NCI-H1417 treated with DMSO at 0.1 percent for 48 hours (cell line): ENCODE results near the gene ADRA1B.
"Not testable (repeated sequence)": the region's sequence is repeated elsewhere in the genome, so short reads cannot be mapped to it uniquely, and the experiment has no call there.

Experiments
- DNase-seq: peaks from one replicate; lab custom pipeline; 2025; lab: John Stamatoyannopoulos, UW

The ADRA1B gene

DNA sequence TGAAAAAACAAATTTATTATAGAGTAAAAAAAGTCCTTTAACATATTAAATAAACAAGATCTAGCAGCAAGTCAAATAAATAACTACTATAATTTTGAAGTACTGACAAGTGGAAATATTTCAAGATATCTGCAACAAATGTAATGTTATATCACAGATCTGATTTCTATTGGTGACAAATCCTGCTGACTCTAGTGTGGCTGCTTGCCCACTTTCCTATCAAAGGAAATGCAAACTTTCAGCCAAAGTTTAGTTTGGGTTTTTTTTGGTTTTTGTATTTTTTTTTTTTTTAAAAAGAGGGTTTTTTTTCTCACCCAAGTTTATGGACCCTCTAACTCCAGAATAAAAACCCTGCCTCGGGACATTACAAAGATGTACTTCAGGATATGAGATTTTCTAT lies 12.9 kb downstream of the ADRA1B start:
- DNase-seq, result no peak

DNA sequence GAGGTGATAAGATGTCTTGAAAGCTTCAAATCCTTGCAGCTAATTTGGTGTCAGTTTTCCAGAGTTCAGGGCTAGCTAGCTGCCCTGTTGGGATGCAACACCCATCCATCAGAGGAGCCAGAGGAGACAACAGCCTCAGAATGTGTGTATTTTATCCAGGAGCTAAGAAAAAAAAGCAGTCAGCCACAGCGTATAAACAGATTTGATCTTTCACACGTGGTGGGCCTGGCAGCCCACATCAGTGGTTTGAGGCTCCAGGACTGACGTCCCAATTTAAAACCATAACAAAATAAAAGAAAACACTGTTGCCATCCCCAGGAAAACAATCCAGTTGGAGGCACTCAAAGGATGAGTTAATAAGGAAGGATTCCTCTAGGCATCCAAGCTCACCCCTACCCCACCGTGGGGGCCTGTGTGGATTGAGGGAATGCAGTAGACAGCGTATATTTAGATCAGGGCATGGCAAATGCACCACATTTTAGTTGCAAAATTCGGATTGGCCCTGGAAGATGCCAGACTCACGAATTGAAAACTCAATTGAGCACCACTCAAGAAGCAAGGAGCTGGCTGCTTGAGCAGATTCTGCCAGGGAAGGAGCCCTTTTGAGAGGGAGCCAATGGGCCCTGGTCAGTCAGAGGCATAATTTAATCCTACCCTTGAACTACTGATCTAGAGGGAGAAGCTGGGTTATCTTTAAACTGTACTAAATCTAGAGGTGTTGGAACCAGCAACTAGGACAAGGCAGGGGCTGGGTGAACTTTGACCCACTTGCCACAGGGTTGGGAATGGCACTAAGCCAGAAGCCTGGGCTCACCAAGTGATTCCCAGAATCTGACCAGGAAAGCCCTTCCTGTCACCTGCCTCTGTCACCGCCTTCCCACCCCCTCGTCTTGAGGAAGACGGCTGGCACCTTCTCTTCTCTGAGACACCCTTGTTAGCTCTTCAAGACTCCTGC lies 17.5 kb downstream of the ADRA1B start:
- DNase-seq, result no peak

DNA sequence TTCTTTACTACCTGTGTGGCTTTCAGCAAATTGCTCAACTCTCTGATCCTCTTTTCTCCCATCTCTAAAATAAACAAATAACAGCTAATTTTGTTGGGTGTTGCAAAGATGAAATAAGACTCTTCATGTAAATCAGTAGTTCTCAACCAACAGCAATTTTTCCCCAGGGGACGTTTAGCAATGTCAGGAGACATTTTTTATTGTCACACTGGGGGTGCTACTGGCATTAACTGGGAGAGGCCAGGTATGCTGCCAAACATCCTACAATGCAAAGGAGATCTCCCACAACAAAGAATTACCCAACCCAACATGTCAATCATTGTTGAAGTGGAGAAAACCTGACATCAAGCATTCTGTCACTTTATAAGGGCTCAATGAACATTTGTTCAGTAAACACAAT lies 19.7 kb downstream of the ADRA1B start:
- no peak for DNase-seq

DNA sequence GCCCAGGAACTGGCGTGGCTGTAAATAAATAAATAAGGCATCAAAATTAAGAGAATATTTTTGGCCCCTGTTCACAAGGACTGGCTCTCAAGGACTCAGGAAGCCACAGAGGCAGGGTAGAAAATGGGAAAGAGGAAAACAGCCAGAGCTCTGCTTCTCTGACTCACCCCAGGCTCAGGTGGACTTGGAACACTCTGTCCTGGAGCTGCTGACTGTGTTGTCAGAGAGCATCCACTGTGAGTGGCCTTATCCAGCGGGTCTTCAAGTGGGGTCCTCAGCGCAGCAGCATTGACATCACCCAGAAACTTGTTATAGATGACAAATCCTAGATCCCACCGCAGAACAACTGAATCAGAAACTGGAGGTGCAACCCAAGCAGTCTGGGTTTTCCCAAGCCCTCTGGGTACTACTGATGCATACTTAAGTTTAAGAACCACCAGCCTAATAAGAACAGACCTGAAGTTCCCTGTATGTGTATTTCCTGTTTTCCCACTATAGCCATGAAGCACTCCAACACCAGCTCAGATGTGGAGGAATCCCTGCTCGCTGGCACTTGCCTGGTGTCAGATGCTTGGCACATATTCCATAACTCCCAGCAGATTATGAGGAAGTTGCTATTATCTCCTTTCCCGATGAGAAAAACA lies 20.5 kb downstream of the ADRA1B start:
- DNase-seq, result no peak

DNA sequence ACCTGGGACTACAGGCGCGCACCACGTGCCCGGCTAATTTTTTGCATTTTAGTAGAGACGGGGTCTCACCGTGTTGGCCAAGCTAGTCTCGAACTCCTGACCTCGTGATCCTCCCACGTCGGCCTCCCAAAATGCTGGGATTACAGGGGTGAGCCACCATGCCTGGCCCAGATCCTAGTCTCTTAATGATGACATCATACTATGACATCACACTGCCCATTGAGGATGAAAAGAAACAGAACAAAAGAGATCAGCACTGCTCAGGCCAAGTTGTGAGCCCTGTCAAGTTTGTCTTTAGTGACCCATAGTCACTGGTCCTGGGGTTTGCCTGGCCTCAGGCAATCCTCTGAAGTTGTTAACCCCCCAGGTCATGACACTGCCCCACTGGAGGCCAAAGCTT lies 21.3 kb downstream of the ADRA1B start:
- no peak for DNase-seq

DNA sequence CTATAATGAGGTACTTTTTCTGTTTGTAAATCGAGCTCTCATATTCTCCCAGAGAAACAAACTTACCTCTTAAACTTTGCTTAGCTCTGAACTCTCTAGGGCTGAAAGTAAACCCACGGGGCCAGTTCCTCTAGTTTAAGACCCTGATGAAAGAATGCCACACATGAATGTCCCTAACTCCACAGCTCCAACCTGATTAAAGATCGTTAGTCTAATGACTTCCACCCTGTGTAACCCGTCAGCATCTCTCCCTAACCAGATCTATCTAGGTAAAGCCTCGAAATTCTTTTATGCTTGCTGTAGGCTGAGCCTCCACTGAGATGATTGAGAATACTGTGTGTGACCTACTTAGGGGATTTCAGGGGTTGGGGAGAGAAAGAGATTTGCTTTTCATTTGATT lies 27.0 kb downstream of the ADRA1B start:
- DNase-seq, result no peak

DNA sequence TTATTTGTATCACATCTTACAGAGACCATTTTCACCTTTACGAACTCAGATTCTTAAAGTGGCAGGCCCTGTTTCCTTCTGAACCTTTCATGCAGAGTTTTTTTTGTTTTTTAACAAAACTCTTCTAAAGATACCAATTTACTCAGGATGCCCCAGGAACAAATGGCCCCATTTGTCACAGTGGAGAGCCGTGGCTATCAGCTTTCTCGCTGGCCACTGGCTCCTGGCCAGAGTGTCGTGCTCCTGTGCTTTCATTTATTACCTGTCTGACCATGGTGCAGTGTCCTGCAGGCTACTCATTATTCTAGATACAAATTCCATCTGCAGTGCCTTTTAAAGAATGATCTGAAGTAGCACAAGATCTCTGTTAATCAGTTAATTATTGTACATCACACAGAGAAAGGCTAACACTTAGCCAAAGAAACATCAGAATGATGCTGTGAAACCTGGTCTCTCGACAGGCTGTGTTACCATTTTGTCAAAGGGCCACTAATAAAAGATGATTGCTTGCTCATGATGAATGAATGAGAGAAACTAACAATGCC lies 27.8 kb downstream of the ADRA1B start:
- DNase-seq, result no peak

DNA sequence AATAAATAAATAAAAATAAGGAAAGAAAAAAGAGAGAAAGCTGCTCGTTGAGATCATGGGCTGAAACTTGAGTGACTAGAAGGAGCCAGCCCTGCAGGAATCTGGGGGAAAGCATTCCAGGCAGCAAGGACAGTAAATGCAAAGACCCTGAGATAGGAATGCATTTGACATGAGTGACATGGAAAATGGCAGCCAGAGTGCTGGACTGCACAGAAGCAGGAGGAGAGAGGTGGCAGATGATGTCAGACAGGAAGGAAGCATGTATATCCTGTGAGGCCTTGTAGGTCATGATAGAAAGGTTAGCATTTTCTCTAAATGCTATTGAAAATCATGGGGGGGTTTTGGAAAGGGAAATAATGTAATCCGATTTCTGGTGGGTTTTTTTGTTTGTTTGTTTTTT lies 29.1 kb downstream of the ADRA1B start:
- DNase-seq, result no peak

DNA sequence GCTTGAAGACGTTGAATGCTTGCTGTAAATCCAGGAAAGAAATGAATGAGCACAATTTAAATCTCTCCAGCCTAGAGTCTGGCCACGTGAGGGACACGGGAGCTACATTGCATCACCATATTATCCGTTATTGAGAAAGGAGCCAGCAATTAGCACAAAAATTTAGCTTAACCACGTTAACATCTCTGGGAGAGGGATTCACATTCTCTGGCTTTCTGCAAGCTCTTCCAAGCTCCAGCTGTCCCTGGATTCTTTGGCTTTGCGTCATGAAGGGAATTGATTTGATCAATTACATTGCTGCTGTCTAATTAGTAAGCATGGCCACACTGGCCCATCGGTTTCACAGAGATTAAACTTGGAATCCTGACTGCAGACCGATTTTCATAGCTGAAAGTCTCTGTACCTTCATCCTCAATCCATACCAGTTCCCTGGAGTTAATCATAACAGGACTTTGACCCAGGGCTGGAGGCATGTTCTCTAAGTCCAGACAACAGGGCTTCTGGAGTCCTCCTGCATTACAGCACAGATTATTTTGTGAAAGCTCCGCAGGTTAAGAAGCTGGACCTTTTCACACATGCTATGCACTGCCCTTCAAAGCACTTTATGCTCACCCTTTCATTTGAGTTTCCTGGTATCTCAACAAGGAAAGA lies 31.6 kb downstream of the ADRA1B start:
- no peak for DNase-seq

DNA sequence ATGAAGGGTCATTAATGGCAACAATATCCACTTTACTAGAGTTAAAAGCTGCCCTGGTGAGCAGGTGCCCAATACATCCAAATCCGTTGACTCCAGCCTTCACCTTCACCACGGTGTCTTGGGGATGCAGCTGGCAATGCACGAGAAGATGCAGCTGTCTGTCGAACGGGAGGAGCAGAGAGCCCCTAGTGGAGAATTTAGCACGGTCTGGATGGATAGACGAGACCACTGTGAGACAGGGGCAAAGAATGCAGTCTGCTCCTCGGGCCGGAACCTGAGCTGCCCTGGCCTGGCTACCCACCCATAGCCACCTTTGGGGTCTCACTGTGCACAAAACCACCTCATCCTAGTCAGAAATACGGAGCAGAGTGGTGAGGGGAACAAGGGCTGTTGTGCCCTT lies 35.1 kb downstream of the ADRA1B start:
- DNase-seq, result no peak

DNA sequence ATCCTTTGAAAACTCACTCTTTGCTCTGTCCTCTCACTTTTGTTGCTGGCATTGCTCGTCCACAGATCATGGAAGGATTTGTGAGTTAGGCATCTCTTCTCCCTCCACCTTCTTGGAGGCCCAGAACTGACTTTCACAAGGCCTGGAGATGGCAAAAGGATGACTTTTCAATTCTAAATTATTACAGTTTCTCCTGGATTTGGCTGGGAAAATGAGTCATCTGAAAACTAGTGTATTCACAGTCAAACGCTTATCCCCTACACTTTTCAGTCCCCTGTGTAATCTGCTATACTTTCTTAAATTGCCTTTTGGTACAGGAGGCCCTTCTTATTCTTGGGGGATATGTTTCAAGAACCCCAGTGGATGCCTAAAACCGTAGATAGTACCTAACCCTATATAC lies 35.6 kb downstream of the ADRA1B start:
- no peak for DNase-seq

DNA sequence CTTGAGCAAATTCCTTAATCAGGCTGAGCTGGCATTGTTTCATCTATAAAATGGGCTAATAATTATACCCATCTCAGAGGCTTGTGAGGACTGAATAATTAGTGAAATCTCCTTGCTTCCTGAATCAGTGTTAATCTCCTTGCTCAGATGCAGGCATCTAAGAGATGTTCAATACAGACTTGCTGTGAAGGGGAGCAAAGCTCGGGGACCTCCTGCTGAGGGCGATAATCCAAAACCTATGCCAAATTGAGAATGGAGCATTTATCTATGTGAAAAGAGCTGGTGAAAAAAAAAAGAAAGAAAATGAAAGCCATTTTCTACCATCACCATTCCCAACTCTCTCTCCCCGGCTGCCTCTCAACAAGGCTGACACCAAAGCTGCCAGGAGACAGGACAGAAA lies 37.3 kb downstream of the ADRA1B start:
- DNase-seq, result no peak

DNA sequence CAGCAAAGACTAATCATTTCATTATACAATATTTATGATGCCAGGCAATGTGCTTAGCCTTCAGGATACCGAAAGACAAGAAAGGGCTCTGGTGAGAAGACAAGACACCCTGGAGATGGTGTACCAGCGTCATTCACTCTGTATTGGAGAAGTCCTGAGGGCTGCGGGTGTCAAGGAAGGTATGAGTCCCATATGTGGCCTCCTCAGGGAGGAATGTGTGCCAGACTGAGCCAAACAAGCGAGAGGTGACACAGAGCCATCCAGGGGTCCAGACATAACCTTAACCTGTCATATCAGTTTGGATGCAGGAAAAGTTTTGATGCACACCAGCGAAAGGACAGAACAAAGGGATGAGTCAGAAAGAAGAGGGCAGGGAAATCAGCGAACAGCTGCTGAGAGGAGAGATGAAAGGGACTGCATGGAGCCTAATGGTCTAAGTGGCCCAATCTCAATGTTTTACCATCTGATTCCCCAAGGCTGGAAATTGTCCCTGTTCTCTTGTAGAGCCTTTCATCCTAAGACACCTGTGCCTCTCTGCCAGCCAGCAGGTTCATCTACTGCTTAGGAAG lies 38.9 kb downstream of the ADRA1B start:
- no peak for DNase-seq

DNA sequence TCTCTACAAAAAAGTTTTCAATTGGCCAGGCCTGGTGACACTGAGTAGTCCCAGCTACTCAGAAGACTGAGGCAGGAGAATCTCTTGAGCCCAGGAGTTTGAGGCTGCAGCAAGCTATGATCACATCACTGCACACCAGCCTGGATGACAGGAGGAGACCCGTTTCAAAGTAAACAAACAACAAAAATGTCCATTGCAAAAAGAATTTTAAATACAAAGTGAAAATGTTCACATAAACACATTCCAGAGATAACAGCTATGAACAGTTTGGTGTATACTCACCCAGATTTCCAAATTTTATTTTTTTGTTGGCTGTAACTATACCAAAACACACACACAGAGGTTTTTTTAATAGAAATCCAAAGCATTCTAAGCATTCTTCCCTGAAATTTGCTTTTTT lies 39.8 kb downstream of the ADRA1B start:
- no peak for DNase-seq

DNA sequence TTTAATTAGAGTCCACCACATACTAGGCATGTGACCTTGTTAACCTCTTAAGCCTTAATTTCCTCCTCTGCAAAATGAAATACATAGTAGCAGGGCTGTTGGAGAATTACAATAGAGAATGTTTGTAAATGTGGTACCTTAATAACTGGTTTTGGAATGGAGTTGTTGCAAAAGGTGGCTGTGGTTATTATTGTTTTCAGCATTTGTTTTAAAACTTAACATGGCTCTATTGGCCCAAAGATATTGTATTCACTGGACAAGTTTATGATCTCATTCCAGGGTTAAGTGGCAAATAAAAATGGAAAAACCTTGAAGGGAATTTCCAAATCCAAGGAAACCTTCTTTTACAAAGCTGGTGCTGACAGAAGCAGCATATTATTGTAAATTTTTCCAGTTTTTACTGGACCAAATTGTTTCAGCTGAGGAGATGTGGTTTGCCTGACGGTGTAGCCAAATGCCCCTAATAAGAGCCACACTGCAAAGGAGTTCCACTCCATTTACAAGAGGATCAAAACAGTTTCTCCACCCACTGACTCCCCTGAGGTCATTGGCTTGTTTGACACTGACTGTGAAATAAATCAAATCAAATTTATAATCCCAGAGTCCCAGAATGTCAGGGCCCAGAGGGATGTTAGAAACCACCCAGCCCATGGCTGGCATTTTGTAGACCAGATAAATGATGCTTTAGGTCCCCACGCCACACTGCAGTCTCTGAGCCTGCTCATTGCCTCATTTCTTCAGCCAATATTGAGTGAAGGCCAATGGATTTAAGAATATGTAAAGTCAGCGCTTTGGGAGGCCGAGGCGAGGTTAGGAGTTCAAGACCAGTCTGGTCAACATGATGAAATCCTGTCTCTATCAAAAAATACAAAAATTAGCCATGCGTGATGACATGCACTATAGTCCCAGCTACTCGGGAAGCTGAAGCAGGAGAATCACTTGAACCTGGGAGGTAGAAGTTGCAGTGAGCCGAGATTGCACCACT lies 45.2 kb downstream of the ADRA1B start:
- no peak for DNase-seq

DNA sequence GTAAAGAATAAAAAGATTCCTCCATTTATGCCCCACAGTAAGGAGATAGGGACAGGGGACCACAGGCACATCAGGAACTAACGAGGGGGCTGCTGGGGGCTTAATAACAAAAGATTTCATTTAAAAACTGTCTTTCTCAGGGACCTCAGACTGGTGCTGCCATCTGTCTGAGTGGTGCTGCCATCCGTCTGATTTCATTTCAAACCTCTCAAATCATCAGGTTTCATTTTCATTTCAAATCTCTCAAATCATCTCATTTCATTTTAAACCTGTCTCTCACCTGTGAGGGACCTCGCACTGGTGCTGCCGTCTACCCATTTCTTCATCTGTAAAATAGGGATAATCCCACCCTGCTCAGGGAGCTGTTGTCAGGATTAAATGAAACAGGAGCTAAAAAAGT lies 45.9 kb downstream of the ADRA1B start:
- no peak for DNase-seq

DNA sequence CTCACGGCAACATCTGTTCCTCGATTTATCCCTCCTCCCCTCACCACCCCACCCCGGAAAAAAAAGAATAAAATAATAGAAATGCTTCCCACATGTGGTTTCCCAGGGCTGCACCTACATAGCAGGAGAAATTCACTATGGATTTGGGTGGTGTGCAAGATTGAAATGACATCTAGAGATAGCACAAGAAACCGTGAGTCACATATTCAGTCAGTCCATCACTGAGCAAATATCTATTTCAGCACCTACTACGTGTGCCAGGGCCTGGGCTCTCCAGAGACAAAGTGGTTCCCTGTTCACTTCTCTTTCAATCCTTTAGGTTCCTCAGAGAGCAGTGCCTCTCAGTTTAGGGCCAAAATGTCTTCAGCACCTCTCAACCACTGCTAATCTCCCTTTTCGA lies 47.7 kb downstream of the ADRA1B start:
- no peak for DNase-seq

DNA sequence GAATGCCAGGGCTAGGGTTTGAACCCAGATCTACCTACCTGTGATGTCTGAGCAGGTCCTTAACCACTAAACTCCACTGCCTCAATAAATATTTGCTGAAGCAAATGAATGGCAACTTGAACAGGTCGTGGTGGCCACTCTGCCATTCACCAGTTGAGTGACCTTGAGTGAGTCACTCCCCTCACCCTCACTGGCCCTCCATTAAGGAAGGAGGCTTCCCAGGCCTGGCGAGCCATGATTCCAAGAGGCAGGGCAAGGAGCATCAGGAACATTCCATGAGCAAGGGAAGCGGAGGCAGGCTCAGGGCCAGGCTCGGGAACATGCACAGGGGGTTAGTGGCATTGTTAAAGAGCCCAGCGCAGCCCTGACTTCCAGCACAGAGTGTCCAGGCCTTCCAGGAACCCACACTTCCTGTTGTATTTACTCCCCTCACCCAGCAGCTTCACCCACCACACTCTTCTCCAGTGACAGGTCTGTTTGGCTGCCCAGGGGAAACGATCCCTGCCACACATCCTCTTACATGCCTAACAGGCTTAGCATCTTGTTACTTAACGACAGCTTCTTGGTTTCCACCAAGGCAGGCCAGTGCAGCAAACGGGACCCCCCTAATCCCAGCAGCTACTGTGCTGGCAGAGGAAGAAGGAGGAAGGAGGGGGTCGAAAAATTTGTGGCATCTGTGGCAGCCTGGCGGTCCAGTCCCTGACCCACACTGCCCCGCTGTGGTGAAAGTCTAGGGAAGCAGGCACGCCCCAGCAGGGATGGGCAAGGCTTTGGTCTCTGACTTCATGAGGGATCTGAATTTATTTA lies 49.0 kb downstream of the ADRA1B start:
- no peak for DNase-seq

DNA sequence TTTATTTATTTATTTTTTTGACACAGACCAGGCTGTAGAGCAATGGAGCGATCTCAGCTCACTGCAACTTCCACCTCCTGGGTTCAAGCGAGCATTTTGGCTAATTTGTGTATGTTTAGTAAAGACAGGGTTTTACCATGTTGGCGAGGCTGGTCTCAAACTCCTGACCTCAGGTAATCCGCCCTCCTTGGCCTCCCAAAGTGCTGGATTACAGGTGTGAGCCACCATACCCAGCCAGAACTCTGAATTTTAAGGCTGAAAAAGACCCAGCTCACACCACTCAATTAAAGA lies 49.5 kb downstream of the ADRA1B start:
- not testable (repeated sequence) for DNase-seq

DNA sequence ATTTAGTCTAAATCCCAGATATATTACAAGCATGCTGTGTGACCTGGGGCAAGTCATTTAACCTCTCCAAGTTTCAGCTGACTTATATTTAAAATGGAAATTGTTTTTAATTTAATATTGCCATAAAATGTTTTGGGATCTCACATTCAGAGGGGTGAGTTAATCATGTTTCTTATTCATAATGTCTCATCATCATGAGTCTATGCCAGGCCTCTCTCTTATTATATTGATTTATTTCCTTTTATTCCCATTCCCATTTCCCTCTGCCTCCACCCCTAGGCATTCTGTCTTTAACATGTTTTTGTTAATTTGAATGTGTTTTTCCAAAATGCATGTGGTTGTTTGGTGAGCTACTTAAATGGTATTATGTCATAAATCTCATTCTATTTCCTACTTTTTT lies 53.7 kb downstream of the ADRA1B start:
- DNase-seq, result no peak

DNA sequence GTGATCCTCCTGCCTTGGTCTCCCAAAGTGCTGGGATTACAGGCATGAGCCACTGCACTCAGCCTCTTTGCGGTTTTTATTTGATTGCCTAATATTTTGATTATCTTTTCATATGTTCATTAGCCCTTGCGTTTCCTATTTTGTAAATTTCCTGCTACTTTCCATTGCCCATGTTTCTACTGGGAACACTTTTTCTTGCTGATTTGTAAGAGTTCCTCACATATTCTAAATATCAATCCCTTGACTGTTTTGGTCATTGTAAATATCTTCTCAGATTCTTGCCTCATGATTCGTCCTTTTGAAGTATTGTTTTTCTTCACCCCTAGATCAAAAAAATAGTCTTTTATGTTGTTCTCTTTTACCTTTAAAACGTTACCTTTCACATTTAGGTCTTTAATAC lies 54.8 kb downstream of the ADRA1B start:
- no peak for DNase-seq
